WTC11 (cell line): ENCODE results near the gene WNK2. TPM values are rescaled to one million over a fixed set of nuclear protein-coding genes. Genes with fewer than 3 reads are reported as not detected.

ENCODE experiments used
- ATAC-seq: fragments of 200-7000 bp; cut with Tn5 transposase; 2 replicates; pipeline ENCODE4 v1.10.0; 2021; ENCODE audit warnings: mild to moderate bottlenecking, moderate library complexity
- CTCF ChIA-PET: fragments of 300-600 bp; sonication (Branson Sonifier 250); formaldehyde crosslinking; loops from one replicate; lab custom pipeline; 2021; ENCODE audit warnings: antibody characterized with exemption; lab: Charles Lee
- POLR2A ChIA-PET: fragments of 350-600 bp; sonication (Branson Sonifier 250); formaldehyde crosslinking; loops from one replicate; lab custom pipeline; 2021; ENCODE audit warnings: antibody characterized with exemption; lab: Charles Lee
- DNase-seq: peaks from one replicate; pipeline ENCODE4 v3.0.0; 2021; ENCODE audit warnings: low spot score
- H3K27ac Mint-ChIP-seq: 2 replicates; pipeline ENCODE4 v1.8.0; 2021; ENCODE audit warnings: mixed read lengths
- H3K27me3 Mint-ChIP-seq: 2 replicates; pipeline ENCODE4 v1.8.0; 2021; ENCODE audit warnings: low read depth, mild to moderate bottlenecking, moderate library complexity, mixed read lengths
- H3K36me3 Mint-ChIP-seq: 2 replicates; pipeline ENCODE4 v1.8.0; 2021; ENCODE audit warnings: mixed read lengths
- H3K4me1 Mint-ChIP-seq: 2 replicates; pipeline ENCODE4 v1.8.0; 2022; ENCODE audit warnings: mixed read lengths
- H3K4me3 Mint-ChIP-seq: 2 replicates; pipeline ENCODE4 v1.8.0; 2021; ENCODE audit warnings: mild to moderate bottlenecking, moderate library complexity, mixed read lengths
- H3K9me3 Mint-ChIP-seq: 2 replicates; pipeline ENCODE4 v1.8.0; 2021; ENCODE audit warnings: mixed read lengths
- ATF1 ChIP-seq: sonication (generic); formaldehyde crosslinking; IDR thresholded peaks from 2 replicates; pipeline ENCODE4 v1.8.1; 2023; ENCODE audit warnings: mild to moderate bottlenecking, moderate library complexity, missing genetic modification reagents
- CDX4 ChIP-seq: fragments of 250-450 bp; sonication (Bioruptor Pico); IDR thresholded peaks from 2 replicates; pipeline ENCODE4 v1.9.0; 2021; ENCODE audit warnings: moderate library complexity, mild to moderate bottlenecking, inconsistent platforms, borderline replicate concordance
- CTCF ChIP-seq: fragments of 200-600 bp; IDR thresholded peaks from 2 replicates; pipeline ENCODE4 v1.8.0; 2022; ENCODE audit warnings: antibody characterized with exemption
- ERG ChIP-seq: fragments of 250-450 bp; sonication (Bioruptor Pico); IDR thresholded peaks from 2 replicates; pipeline ENCODE4 v1.8.0; 2021; ENCODE audit warnings: mild to moderate bottlenecking
- JUN ChIP-seq: sonication (generic); formaldehyde crosslinking; IDR thresholded peaks from 2 replicates; pipeline ENCODE4 v1.8.0; 2023; ENCODE audit warnings: mild to moderate bottlenecking, missing genetic modification reagents
- SP1 ChIP-seq: sonication (generic); formaldehyde crosslinking; conservative IDR thresholded peaks from 2 replicates; pipeline ENCODE4 v1.8.1; 2022; ENCODE audit warnings: missing genetic modification reagents
- USF2 ChIP-seq: sonication (generic); formaldehyde crosslinking; IDR thresholded peaks from 2 replicates; pipeline ENCODE4 v1.8.1; 2023; ENCODE audit warnings: mild to moderate bottlenecking, missing genetic modification reagents, moderate library complexity
- ZMAT4 ChIP-seq: fragments of 250-450 bp; sonication (Bioruptor Pico); IDR thresholded peaks from 2 replicates; pipeline ENCODE4 v1.9.0; 2021; ENCODE audit warnings: mild to moderate bottlenecking
- ZNF121 ChIP-seq: sonication (generic); formaldehyde crosslinking; IDR thresholded peaks from 2 replicates; pipeline ENCODE4 v1.8.0; 2023; ENCODE audit warnings: missing genetic modification reagents
- ZNF263 ChIP-seq: sonication (generic); formaldehyde crosslinking; IDR thresholded peaks from 2 replicates; pipeline ENCODE4 v1.8.1; 2022; ENCODE audit warnings: low read depth, mild to moderate bottlenecking, moderate library complexity, missing genetic modification reagents
- ZNF425 ChIP-seq: fragments of 250-450 bp; sonication (Bioruptor Pico); conservative IDR thresholded peaks from 2 replicates; pipeline ENCODE4 v1.9.0; 2021; ENCODE audit warnings: mild to moderate bottlenecking
- ZSCAN18 ChIP-seq: fragments of 250-450 bp; sonication (Bioruptor Pico); IDR thresholded peaks from 2 replicates; pipeline ENCODE4 v2.1.2; 2022; ENCODE audit warnings: mild to moderate bottlenecking, moderate library complexity
- total RNA-seq: library from RNA; stranded (reverse); gene quantifications from 3 replicates; pipeline ENCODE4 v1.2.3, GENCODE V29; 2021

Gene WNK2
- total RNA-seq, 1 experiment from 2014 or later: 120 TPM

GRCh38 chr9:93315118-93315517 is 131.2 kb downstream of the WNK2 start:
- Mint-ChIP-seq H3K9me3 (peaks cover 43% of the 10 kb centered on the region), H3K4me1 (peaks cover 5% of the 10 kb centered on the region), H3K27ac (no peak overlapping the region), H3K4me3 (no peak overlapping the region), H3K27me3 (no peaks in the 10 kb centered on the region; the same call in 1 of the 2 replicates), H3K36me3 (peaks cover 54% of the 10 kb centered on the region)
- TF ChIP-seq CDX4 (CRISPR knock-in tag) (no peak), SP1 (no peak)
- ATAC-seq (no peak), DNase-seq (no peak)
- CTCF ChIA-PET: no interaction called here
- POLR2A ChIA-PET: no interaction called here

- Mint-ChIP-seq H3K9me3 (peaks cover 38% of the 10 kb centered on the region), H3K27me3 (no peaks in the 10 kb centered on the region), H3K36me3 (peaks cover 48% of the 10 kb centered on the region), H3K27ac (no peak overlapping the region), H3K4me3 (no peak overlapping the region), H3K4me1 (peaks cover 5% of the 10 kb centered on the region)
- DNase-seq (no peak), ATAC-seq (no peak)
- TF ChIP-seq ZNF263 (CRISPR knock-in tag): no peak
- no peak for TF ChIP-seq ERG
- TF ChIP-seq ZSCAN18 (CRISPR knock-in tag): no peak
- no peak for TF ChIP-seq ZMAT4 (CRISPR knock-in tag)
- TF ChIP-seq CTCF: no peak
- no peak for TF ChIP-seq ATF1
- TF ChIP-seq ZNF121 (CRISPR knock-in tag): no peak
- no peak for TF ChIP-seq JUN (CRISPR knock-in tag)
- TF ChIP-seq ZNF425 (CRISPR knock-in tag): no peak
- no peak for TF ChIP-seq USF2
- CTCF ChIA-PET: interaction anchor here (1.3 kb wide), 1 partner anchor 11 kb away, joined by 3 read pairs; no protein-coding TSS in a partner anchor
- POLR2A ChIA-PET: no interaction called here
These were observed 132.0 kb downstream of the WNK2 start for GRCh38 chr9:93315960-93316359.
